ENCODE measurements around the gene P2RX4.
A peak's percentile ranks its signal among the peaks of the same experiment; 100 is the strongest.

The P2RX4 gene

GRCh38 chr12:121233628-121234020 lies 23.7 kb downstream of the P2RX4 start:
- peaks cover 10 to 18% of the 10 kb centered on the region in 2 donors for H3K36me3 ChIP-seq (ENCODE audit: control insufficient read depth in 2 of 2, insufficient read depth in 2 of 2, low read length in 2 of 2)
- H3K9me3 ChIP-seq (ENCODE audit: control insufficient read depth in 2 of 2, low read length in 2 of 2), result no peaks in the 10 kb centered on the region
- no peak overlapping the region for H3K4me3 ChIP-seq (ENCODE audit: low read length in 2 of 2)
- H3K9ac ChIP-seq (ENCODE audit: low read length in 2 of 2), result no peak overlapping the region
- no peaks in the 10 kb centered on the region for H3K27me3 ChIP-seq (ENCODE audit: control insufficient read depth in 1 of 2, insufficient read depth in 2 of 2, low read length in 2 of 2)
- no peak overlapping the region for H3K27ac ChIP-seq (ENCODE audit: low read length)
- H3K4me1 ChIP-seq (ENCODE audit: control insufficient read depth, insufficient read depth, low read length), result peaks cover 20% of the 10 kb centered on the region

- Histone ChIP-seq H3K9ac (ENCODE audit: low read length in 2 of 2) (no peak overlapping the region), H3K9me3 (ENCODE audit: control insufficient read depth in 2 of 2, low read length in 2 of 2) (no peaks in the 10 kb centered on the region), H3K4me1 (ENCODE audit: control insufficient read depth, insufficient read depth, low read length) (peaks cover 48% of the 10 kb centered on the region), H3K36me3 (ENCODE audit: control insufficient read depth in 2 of 2, insufficient read depth in 2 of 2, low read length in 2 of 2) (peaks cover 10 to 14% of the 10 kb centered on the region in 2 donors), H3K27ac (ENCODE audit: low read length) (no peak overlapping the region), H3K4me3 (ENCODE audit: low read length in 2 of 2) (no peak overlapping the region), H3K27me3 (ENCODE audit: control insufficient read depth in 1 of 2, insufficient read depth in 2 of 2, low read length in 2 of 2) (no peaks in the 10 kb centered on the region)
Measured at GRCh38 chr12:121236776-121237175, 26.8 kb downstream of the P2RX4 start.

- Histone ChIP-seq H3K9me3 (ENCODE audit: control insufficient read depth in 2 of 2, low read length in 2 of 2) (no peaks in the 10 kb centered on the region), H3K9ac (ENCODE audit: low read length in 2 of 2) (no peak overlapping the region), H3K27me3 (ENCODE audit: control insufficient read depth in 1 of 2, insufficient read depth in 2 of 2, low read length in 2 of 2) (no peaks in the 10 kb centered on the region), H3K27ac (ENCODE audit: low read length) (peak overlapping the region; percentile 90), H3K4me3 (ENCODE audit: low read length in 2 of 2) (peak overlapping the region in 1 of 2 donors; percentile 22), H3K36me3 (ENCODE audit: control insufficient read depth in 2 of 2, insufficient read depth in 2 of 2, low read length in 2 of 2) (peaks cover 10 to 11% of the 10 kb centered on the region in 2 donors), H3K4me1 (ENCODE audit: control insufficient read depth, insufficient read depth, low read length) (peaks cover 48% of the 10 kb centered on the region)
Measured at GRCh38 chr12:121237415-121237814, 27.5 kb downstream of the P2RX4 start.

GRCh38 chr12:121238086-121238485 lies 28.2 kb downstream of the P2RX4 start:
- peaks cover 4 to 10% of the 10 kb centered on the region in 2 donors for H3K36me3 ChIP-seq (ENCODE audit: control insufficient read depth in 2 of 2, insufficient read depth in 2 of 2, low read length in 2 of 2)
- H3K4me1 ChIP-seq (ENCODE audit: control insufficient read depth, insufficient read depth, low read length), result peaks cover 48% of the 10 kb centered on the region
- no peak overlapping the region for H3K9ac ChIP-seq (ENCODE audit: low read length in 2 of 2)
- no peaks in the 10 kb centered on the region for H3K27me3 ChIP-seq (ENCODE audit: control insufficient read depth in 1 of 2, insufficient read depth in 2 of 2, low read length in 2 of 2)
- peak overlapping the region; percentile 90 for H3K27ac ChIP-seq (ENCODE audit: low read length)
- H3K9me3 ChIP-seq (ENCODE audit: control insufficient read depth in 2 of 2, low read length in 2 of 2), result no peaks in the 10 kb centered on the region
- H3K4me3 ChIP-seq (ENCODE audit: low read length in 2 of 2), result no peak overlapping the region

- peak overlapping the region; percentile 90 for H3K27ac ChIP-seq (ENCODE audit: low read length)
Measured at GRCh38 chr12:121238604-121239350, 28.8 kb downstream of the P2RX4 start.

GRCh38 chr12:121239351-121240061 lies 29.6 kb downstream of the P2RX4 start:
- H3K4me1 ChIP-seq (ENCODE audit: control insufficient read depth, insufficient read depth, low read length), result peaks cover 48% of the 10 kb centered on the region
- H3K9me3 ChIP-seq (ENCODE audit: control insufficient read depth in 2 of 2, low read length in 2 of 2), result no peaks in the 10 kb centered on the region
- H3K9ac ChIP-seq (ENCODE audit: low read length in 2 of 2), result peak overlapping the region in 1 of 2 donors; percentile 53
- H3K4me3 ChIP-seq (ENCODE audit: low read length in 2 of 2), result peak overlapping the region; percentile 56 to 65
- peak overlapping the region; percentile 90 for H3K27ac ChIP-seq (ENCODE audit: low read length)
- H3K36me3 ChIP-seq (ENCODE audit: control insufficient read depth in 2 of 2, insufficient read depth in 2 of 2, low read length in 2 of 2), result peaks cover 0 to 4% of the 10 kb centered on the region in 2 donors
- no peaks in the 10 kb centered on the region for H3K27me3 ChIP-seq (ENCODE audit: control insufficient read depth in 1 of 2, insufficient read depth in 2 of 2, low read length in 2 of 2)

More at GRCh38 chr12:121238604-121239350, 28.8 kb downstream of the P2RX4 start:
- Histone ChIP-seq H3K9me3 (ENCODE audit: control insufficient read depth in 2 of 2, low read length in 2 of 2) (no peaks in the 10 kb centered on the region), H3K4me3 (ENCODE audit: low read length in 2 of 2) (peak overlapping the region in 1 of 2 donors; percentile 0), H3K9ac (ENCODE audit: low read length in 2 of 2) (peak overlapping the region in 1 of 2 donors; percentile 9), H3K4me1 (ENCODE audit: control insufficient read depth, insufficient read depth, low read length) (peaks cover 48% of the 10 kb centered on the region), H3K36me3 (ENCODE audit: control insufficient read depth in 2 of 2, insufficient read depth in 2 of 2, low read length in 2 of 2) (peaks cover under 1 to 4% of the 10 kb centered on the region in 2 donors), H3K27me3 (ENCODE audit: control insufficient read depth in 1 of 2, insufficient read depth in 2 of 2, low read length in 2 of 2) (no peaks in the 10 kb centered on the region)

GRCh38 chr12:121240062-121240420 lies 30.1 kb downstream of the P2RX4 start:
- H3K27me3 ChIP-seq (ENCODE audit: control insufficient read depth in 1 of 2, insufficient read depth in 2 of 2, low read length in 2 of 2), result no peaks in the 10 kb centered on the region
- H3K4me3 ChIP-seq (ENCODE audit: low read length in 2 of 2), result peak overlapping the region; percentile 56 to 65
- peaks cover 0 to 5% of the 10 kb centered on the region in 2 donors for H3K36me3 ChIP-seq (ENCODE audit: control insufficient read depth in 2 of 2, insufficient read depth in 2 of 2, low read length in 2 of 2)
- peaks cover 48% of the 10 kb centered on the region for H3K4me1 ChIP-seq (ENCODE audit: control insufficient read depth, insufficient read depth, low read length)
- peak overlapping the region; percentile 90 for H3K27ac ChIP-seq (ENCODE audit: low read length)
- no peaks in the 10 kb centered on the region for H3K9me3 ChIP-seq (ENCODE audit: control insufficient read depth in 2 of 2, low read length in 2 of 2)
- H3K9ac ChIP-seq (ENCODE audit: low read length in 2 of 2), result peak overlapping the region; percentile 53 to 60

GRCh38 chr12:121240484-121241101 lies 30.7 kb downstream of the P2RX4 start:
- H3K9ac ChIP-seq (ENCODE audit: low read length in 2 of 2), result peak overlapping the region; percentile 53 to 66
- no peaks in the 10 kb centered on the region for H3K27me3 ChIP-seq (ENCODE audit: control insufficient read depth in 1 of 2, insufficient read depth in 2 of 2, low read length in 2 of 2)
- peaks cover 0 to 5% of the 10 kb centered on the region in 2 donors for H3K36me3 ChIP-seq (ENCODE audit: control insufficient read depth in 2 of 2, insufficient read depth in 2 of 2, low read length in 2 of 2)
- no peaks in the 10 kb centered on the region for H3K9me3 ChIP-seq (ENCODE audit: control insufficient read depth in 2 of 2, low read length in 2 of 2)
- H3K4me1 ChIP-seq (ENCODE audit: control insufficient read depth, insufficient read depth, low read length), result peaks cover 48% of the 10 kb centered on the region
- H3K27ac ChIP-seq (ENCODE audit: low read length), result peak overlapping the region; percentile 90
- H3K4me3 ChIP-seq (ENCODE audit: low read length in 2 of 2), result peak overlapping the region; percentile 56 to 65

- peak overlapping the region; percentile 56 to 65 for H3K4me3 ChIP-seq (ENCODE audit: low read length in 2 of 2)
- H3K9ac ChIP-seq (ENCODE audit: low read length in 2 of 2), result peak overlapping the region; percentile 53 to 66
- peak overlapping the region; percentile 90 for H3K27ac ChIP-seq (ENCODE audit: low read length)
- H3K9me3 ChIP-seq (ENCODE audit: control insufficient read depth in 2 of 2, low read length in 2 of 2), result no peaks in the 10 kb centered on the region
- H3K4me1 ChIP-seq (ENCODE audit: control insufficient read depth, insufficient read depth, low read length), result peaks cover 48% of the 10 kb centered on the region
- H3K36me3 ChIP-seq (ENCODE audit: control insufficient read depth in 2 of 2, insufficient read depth in 2 of 2, low read length in 2 of 2), result peaks cover 0 to 6% of the 10 kb centered on the region in 2 donors
- H3K27me3 ChIP-seq (ENCODE audit: control insufficient read depth in 1 of 2, insufficient read depth in 2 of 2, low read length in 2 of 2), result no peaks in the 10 kb centered on the region
Measured at GRCh38 chr12:121241156-121241970, 31.4 kb downstream of the P2RX4 start.

- Histone ChIP-seq H3K4me3 (ENCODE audit: low read length in 2 of 2) (no peak overlapping the region), H3K9me3 (ENCODE audit: control insufficient read depth in 2 of 2, low read length in 2 of 2) (no peaks in the 10 kb centered on the region), H3K9ac (ENCODE audit: low read length in 2 of 2) (no peak overlapping the region), H3K4me1 (ENCODE audit: control insufficient read depth, insufficient read depth, low read length) (peaks cover 16% of the 10 kb centered on the region), H3K27me3 (ENCODE audit: control insufficient read depth in 1 of 2, insufficient read depth in 2 of 2, low read length in 2 of 2) (no peaks in the 10 kb centered on the region), H3K27ac (ENCODE audit: low read length) (no peak overlapping the region), H3K36me3 (ENCODE audit: control insufficient read depth in 2 of 2, insufficient read depth in 2 of 2, low read length in 2 of 2) (peaks cover 15 to 35% of the 10 kb centered on the region in 2 donors)
Measured at GRCh38 chr12:121245031-121245430, 35.1 kb downstream of the P2RX4 start.
